Smooth muscle cell (in vitro differentiated cells): ENCODE measurements around the gene ADCY7. TPM values are rescaled to one million over a fixed set of nuclear protein-coding genes. Genes with fewer than 3 reads are reported as not detected.
A peak's percentile ranks its signal among the peaks of the same experiment; 100 is the strongest.

Source experiments
- DNase-seq: peaks from one replicate; lab custom pipeline; 2025; ENCODE audit not compliant: unreplicated experiment; lab: John Stamatoyannopoulos, UW
- H2AFZ ChIP-seq: fragments of 200-600 bp; sonication (generic); 2 replicates; pipeline ENCODE4 v1.6.0; 2016; ENCODE audit warnings: antibody characterized with exemption, low read depth, mild to moderate bottlenecking
- H3F3A ChIP-seq: fragments of 200-600 bp; sonication (generic); 2 replicates; pipeline ENCODE4 v1.6.0; 2017; ENCODE audit warnings: antibody characterized with exemption, low read depth
- H3K27ac ChIP-seq: fragments of 200-600 bp; sonication (generic); 2 replicates; pipeline ENCODE4 v1.5.1; 2016; ENCODE audit warnings: low read depth, mild to moderate bottlenecking
- H3K27me3 ChIP-seq: fragments of 200-600 bp; sonication (generic); 2 replicates; pipeline ENCODE4 v1.6.1; 2016; ENCODE audit warnings: low read depth, mild to moderate bottlenecking
- H3K36me3 ChIP-seq: fragments of 200-600 bp; sonication (generic); 2 replicates; pipeline ENCODE4 v1.5.1; 2016; ENCODE audit warnings: low read depth
- H3K4me1 ChIP-seq: fragments of 200-600 bp; sonication (generic); 2 replicates; pipeline ENCODE4 v1.5.1; 2016; ENCODE audit warnings: low read depth
- H3K4me2 ChIP-seq: fragments of 200-600 bp; sonication (generic); 2 replicates; pipeline ENCODE4 v1.6.0; 2016; ENCODE audit warnings: mild to moderate bottlenecking
- H3K4me3 ChIP-seq: fragments of 200-600 bp; sonication (generic); 2 replicates; pipeline ENCODE4 v1.5.1; 2016; ENCODE audit warnings: mild to moderate bottlenecking
- H3K79me2 ChIP-seq: fragments of 200-600 bp; sonication (generic); 2 replicates; pipeline ENCODE4 v1.6.0; 2016; ENCODE audit warnings: low read depth, mild to moderate bottlenecking
- H3K9ac ChIP-seq: fragments of 200-600 bp; sonication (generic); 2 replicates; pipeline ENCODE4 v1.6.0; 2016; ENCODE audit warnings: low read depth
- H3K9me3 ChIP-seq: fragments of 200-600 bp; sonication (generic); replicated peaks from 2 replicates; pipeline ENCODE4 v1.5.1; 2016; ENCODE audit warnings: low read depth
- H4K20me1 ChIP-seq: fragments of 200-600 bp; sonication (generic); 2 replicates; pipeline ENCODE4 v1.6.0; 2016; ENCODE audit warnings: low read depth
- WGBS: methylation state at CpG from one replicate; pipeline ENCODE4 v1.1.7; 2016; ENCODE audit warnings: low lambda C conversion rate; 5-methylcytosine and 5-hydroxymethylcytosine counted together
- polyA plus RNA-seq: library from polyadenylated mRNA; unstranded; fragments of >200 nt; fragmentation: Nextera tagmentation; extraction: Ambion mirVana; gene quantifications from 2 replicates; pipeline ENCODE4 v1.2.1, GENCODE V29; 2016
- total RNA-seq: library from RNA; depleted of rRNA; stranded (reverse); fragments of >200 nt; gene quantifications from 2 replicates; pipeline ENCODE4 v1.2.3, GENCODE V29; 2014
- TF ChIP-seq, protein P1 (sequence below): fragments of 200-600 bp; sonication (generic); IDR thresholded peaks from 2 replicates; pipeline ENCODE4 v1.5.1; 2017; ENCODE audit warnings: borderline replicate concordance, mild to moderate bottlenecking, antibody characterized with exemption; ENCODE audit not compliant: insufficient read depth, poor library complexity, severe bottlenecking

Gene ADCY7
- total and polyA plus RNA-seq, 2 experiments from 2014 or later, result 28.1 to 31.6 TPM

DNA sequence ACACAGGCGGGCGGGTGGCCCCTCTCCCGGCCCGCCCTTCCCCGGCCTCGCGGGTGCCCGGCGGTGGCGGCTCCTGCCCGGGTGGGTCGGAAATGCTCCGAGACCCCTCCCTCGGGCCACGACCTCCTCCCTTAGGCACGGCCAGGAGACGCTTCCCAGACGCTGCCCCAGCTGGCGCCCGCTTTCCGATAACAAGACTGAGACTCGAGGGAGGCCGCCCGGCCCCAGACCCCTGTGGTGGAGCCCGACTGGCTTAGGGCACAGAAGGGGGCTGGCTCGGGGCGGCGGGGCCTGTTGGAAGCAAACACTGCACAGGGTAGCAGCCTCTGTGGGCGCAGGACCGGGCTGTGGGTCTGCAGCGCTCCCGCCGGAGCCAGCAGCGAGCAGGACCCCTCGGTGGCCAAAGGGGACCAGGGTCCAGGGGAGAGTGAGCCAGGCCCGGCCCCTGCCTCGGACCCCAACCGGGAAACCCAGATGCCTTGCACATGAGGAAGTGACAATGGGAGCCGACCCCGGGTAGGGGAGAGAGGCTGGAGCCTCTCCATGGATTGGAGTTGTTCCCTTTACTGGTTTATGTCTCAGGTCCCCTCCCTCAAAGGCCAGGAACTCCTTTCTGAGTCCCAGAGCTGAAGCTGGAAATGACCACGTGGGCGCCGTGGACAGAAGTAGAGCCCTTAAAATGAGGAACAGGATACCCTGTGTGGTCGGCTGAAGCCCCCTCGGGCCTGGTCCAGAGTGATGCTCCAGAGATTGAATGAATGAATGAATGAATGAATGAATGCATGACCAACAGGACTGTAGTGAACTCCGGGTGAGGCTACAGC lies 19.8 kb upstream of the ADCY7 start:
- peak overlapping the region; percentile 75 for H3K4me3 ChIP-seq
- peaks cover 22% of the 10 kb centered on the region for H3K79me2 ChIP-seq
- 16% methylated on average over 35 of the region's 46 CpGs for WGBS
- DNase-seq, result no peak
- TF ChIP-seq, protein P1, sequence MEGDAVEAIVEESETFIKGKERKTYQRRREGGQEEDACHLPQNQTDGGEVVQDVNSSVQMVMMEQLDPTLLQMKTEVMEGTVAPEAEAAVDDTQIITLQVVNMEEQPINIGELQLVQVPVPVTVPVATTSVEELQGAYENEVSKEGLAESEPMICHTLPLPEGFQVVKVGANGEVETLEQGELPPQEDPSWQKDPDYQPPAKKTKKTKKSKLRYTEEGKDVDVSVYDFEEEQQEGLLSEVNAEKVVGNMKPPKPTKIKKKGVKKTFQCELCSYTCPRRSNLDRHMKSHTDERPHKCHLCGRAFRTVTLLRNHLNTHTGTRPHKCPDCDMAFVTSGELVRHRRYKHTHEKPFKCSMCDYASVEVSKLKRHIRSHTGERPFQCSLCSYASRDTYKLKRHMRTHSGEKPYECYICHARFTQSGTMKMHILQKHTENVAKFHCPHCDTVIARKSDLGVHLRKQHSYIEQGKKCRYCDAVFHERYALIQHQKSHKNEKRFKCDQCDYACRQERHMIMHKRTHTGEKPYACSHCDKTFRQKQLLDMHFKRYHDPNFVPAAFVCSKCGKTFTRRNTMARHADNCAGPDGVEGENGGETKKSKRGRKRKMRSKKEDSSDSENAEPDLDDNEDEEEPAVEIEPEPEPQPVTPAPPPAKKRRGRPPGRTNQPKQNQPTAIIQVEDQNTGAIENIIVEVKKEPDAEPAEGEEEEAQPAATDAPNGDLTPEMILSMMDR, result no peak
- H3F3A ChIP-seq, result peaks cover 3% of the 10 kb centered on the region
- no peaks in the 10 kb centered on the region for H4K20me1 ChIP-seq
- H3K4me2 ChIP-seq, result peak overlapping the region; percentile 93
- H3K36me3 ChIP-seq, result no peaks in the 10 kb centered on the region
- peak overlapping the region; percentile 66 for H3K9ac ChIP-seq
- H3K27ac ChIP-seq, result no peak overlapping the region
- peak overlapping the region; percentile 90 for H2AFZ ChIP-seq
- no peaks in the 10 kb centered on the region for H3K9me3 ChIP-seq
- H3K27me3 ChIP-seq, result no peaks in the 10 kb centered on the region
- peaks cover 12% of the 10 kb centered on the region for H3K4me1 ChIP-seq

DNA sequence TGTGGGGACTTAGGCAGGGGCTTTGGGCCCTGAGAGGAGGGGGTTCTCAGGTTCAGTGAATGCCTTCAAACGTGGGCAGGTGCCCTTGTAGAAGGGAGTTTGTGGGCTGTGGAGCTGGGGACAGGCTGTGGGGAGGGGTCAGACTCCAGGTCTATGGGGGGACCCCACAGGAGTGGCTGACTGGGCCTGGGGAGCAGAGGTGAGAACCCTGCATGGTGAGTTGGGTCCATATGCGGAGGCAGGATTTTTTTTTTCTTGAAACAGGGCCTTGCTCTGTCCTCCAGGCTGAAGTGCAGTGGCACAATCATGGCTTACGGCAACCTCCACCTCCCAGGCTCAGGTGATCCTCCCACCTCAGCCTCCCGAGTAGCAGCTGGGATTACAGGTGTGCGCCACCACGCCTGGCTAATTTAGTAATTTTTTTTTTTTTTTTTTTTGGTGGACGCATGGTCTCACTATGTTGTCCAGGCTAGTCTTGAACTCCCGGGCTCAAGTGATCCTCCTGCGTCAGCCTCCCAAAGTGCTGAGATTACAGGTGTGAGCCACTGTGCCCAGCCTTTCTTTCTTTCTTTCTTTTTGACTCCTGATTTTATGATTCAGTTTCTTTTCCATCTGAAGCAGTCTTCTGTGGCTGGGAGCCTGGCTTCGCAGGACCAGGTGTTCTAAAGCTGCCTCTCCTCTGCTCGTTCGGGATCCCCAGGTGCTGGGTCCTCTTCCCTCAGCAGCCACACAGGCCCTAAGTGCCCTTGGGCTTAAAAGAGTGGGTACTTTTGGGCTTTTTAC lies 19.0 kb upstream of the ADCY7 start:
- Histone ChIP-seq H3K9ac (no peak overlapping the region), H3K27ac (no peak overlapping the region), H3K4me1 (peaks cover 12% of the 10 kb centered on the region), H3K36me3 (no peaks in the 10 kb centered on the region), H4K20me1 (no peaks in the 10 kb centered on the region), H3K4me2 (peak overlapping the region; percentile 93), H3K9me3 (no peaks in the 10 kb centered on the region), H3K4me3 (peak overlapping the region; percentile 75), H3F3A (peaks cover 3% of the 10 kb centered on the region), H3K27me3 (no peaks in the 10 kb centered on the region), H3K79me2 (peaks cover 22% of the 10 kb centered on the region), H2AFZ (no peak overlapping the region)
- no peak for DNase-seq
- TF ChIP-seq, protein P1, result no peak
- WGBS, result 99% methylated on average over 12 of the region's 12 CpGs

DNA sequence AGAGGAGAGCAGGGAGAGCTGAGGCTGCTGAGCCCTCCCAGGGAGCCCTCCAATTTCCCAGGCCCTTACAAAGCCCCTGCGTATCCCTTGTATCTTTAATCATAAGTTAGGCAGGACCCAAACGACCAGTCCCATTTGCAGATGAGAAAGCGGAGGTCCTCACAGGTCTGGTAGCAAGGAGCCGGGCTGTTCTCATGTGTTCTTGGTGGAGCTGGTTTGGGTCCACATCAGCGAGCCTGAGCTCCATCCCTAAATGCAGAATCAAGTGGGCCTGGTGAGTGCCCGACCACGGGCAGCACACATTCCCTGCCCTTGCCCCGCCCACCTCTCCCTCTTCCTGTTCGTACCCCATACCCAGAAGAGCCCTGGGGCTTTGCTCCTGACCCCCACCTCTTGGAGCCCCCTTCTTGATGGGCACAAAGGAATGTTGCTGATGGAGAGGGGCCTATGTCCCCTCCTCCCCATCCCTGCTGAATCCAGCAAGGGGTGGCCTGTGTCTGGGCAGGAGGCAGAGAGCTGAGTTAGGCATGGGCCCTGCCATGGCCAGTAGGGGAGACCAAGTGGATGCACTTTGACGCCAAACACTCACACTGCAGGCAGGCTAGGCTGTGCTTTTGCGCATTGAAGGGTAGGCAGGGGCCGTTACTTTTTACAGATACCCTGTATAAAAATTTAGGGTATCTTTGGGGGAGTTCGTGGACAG lies 18.3 kb upstream of the ADCY7 start:
- H3K36me3 ChIP-seq, result no peaks in the 10 kb centered on the region
- TF ChIP-seq, protein P1, result no peak
- H3K4me1 ChIP-seq, result peaks cover 17% of the 10 kb centered on the region
- H3K4me3 ChIP-seq, result no peak overlapping the region
- H3K4me2 ChIP-seq, result no peak overlapping the region
- H3F3A ChIP-seq, result peaks cover 3% of the 10 kb centered on the region
- no peaks in the 10 kb centered on the region for H3K9me3 ChIP-seq
- no peaks in the 10 kb centered on the region for H3K27me3 ChIP-seq
- 94% methylated on average over 12 of the region's 13 CpGs for WGBS
- no peak overlapping the region for H3K9ac ChIP-seq
- no peak overlapping the region for H3K27ac ChIP-seq
- no peak overlapping the region for H2AFZ ChIP-seq
- peaks cover 22% of the 10 kb centered on the region for H3K79me2 ChIP-seq
- no peak for DNase-seq
- no peaks in the 10 kb centered on the region for H4K20me1 ChIP-seq
